Measurements from ENCODE around the gene C9orf85. TPM values are rescaled to one million over a fixed set of nuclear protein-coding genes. Genes with fewer than 3 reads are reported as not detected.

Gene C9orf85
- total and polyA plus RNA-seq, 2 of the 8 experiments (the other 6 are each of a cell fraction or from before 2014, with no cell fraction given): 6.3 to 14.5 TPM

- no peak overlapping the region for H2AFZ ChIP-seq (ENCODE audit: low read length)
- FAIRE-seq (peak; percentile 13), DNase-seq (ENCODE audit: low read depth in 1 of 2, low spot score in 2 of 2) (no peak)
- H3K36me3 ChIP-seq (ENCODE audit: control insufficient read depth in 2 of 4, insufficient read depth in 4 of 4, low read length in 3 of 4): no peaks in the 10 kb centered on the region
- H3K79me1 ChIP-seq (ENCODE audit: low read depth, low read length): no peaks in the 10 kb centered on the region
- H4K8ac ChIP-seq (ENCODE audit: extremely low read depth, insufficient read depth, low read length): no peak overlapping the region
- no peak overlapping the region for H3K9ac ChIP-seq (replicated peaks in 1 of 4; ENCODE audit: extremely low read depth in 1 of 4, low read depth in 3 of 4, low read length in 3 of 4)
- WGBS, 2 experiments (ENCODE audit: extremely low coverage in 1 of 2, insufficient coverage in 1 of 2, insufficient read length in 1 of 2, insufficient replicate concordance in 2 of 2, low coverage in 1 of 2, low lambda C conversion rate in 2 of 2, missing lambda C conversion rate in 1 of 2): 86% methylated on average over 1 of the region's 1 CpG; no CpG with 5 or more reads in 1 of the 2 experiments
- H3K27ac ChIP-seq (ENCODE audit: low read depth, low read length): no peak overlapping the region
- no peak overlapping the region for H3K4me3 ChIP-seq (ENCODE audit: extremely low read depth in 1 of 4, insufficient read depth in 2 of 4, low read depth in 3 of 4, low read length in 4 of 4)
- no peak overlapping the region for H3K56ac ChIP-seq (replicated peaks; ENCODE audit: insufficient read length, low read depth, low read length)
- CTCF ChIA-PET (ENCODE audit: partially characterized antibody): interaction anchor here (2.1 kb wide), 1 partner anchor 8 kb away, joined by 4 read pairs; no protein-coding TSS in a partner anchor
- H3K23ac ChIP-seq (ENCODE audit: insufficient read length): no peak overlapping the region
- H3K9me3 ChIP-seq (ENCODE audit: insufficient read depth in 2 of 2, low read depth in 1 of 2, low read length in 1 of 2): no peaks in the 10 kb centered on the region
- H4K91ac ChIP-seq (replicated peaks; ENCODE audit: insufficient read length, low read length): no peak overlapping the region
- H2AK5ac ChIP-seq (ENCODE audit: low read depth, low read length): no peak overlapping the region; the same call in 1 of the 2 replicates
- H3K14ac ChIP-seq (ENCODE audit: insufficient read length): no peak overlapping the region
- H2BK12ac ChIP-seq (ENCODE audit: low read depth, low read length): peak overlapping the region; percentile 27; the same call in 1 of the 2 replicates
- peak overlapping the region; percentile 26 for H2BK120ac ChIP-seq (replicated peaks; ENCODE audit: low read depth, low read length)
- H3K4me1 ChIP-seq (replicated peaks in 1 of 4; ENCODE audit: control insufficient read depth in 3 of 4, insufficient read depth in 4 of 4, low read length in 3 of 4): peaks cover 0 to 13% (median 6%) of the 10 kb centered on the region in 4 experiments; a peak in 4 of 7 replicates
- H3K4me2 ChIP-seq (ENCODE audit: insufficient read depth in 1 of 2, low read depth in 2 of 2, low read length in 2 of 2): no peak overlapping the region
- no peak overlapping the region for H3K4ac ChIP-seq (replicated peaks; ENCODE audit: insufficient read length, low read depth, low read length)
- no peak overlapping the region for H2BK15ac ChIP-seq (ENCODE audit: low read length)
- no peak overlapping the region for H3K18ac ChIP-seq (ENCODE audit: extremely low read depth, low read length)
- no peaks in the 10 kb centered on the region for H3K23me2 ChIP-seq (ENCODE audit: low read depth, low read length)
- no peak overlapping the region for H2BK20ac ChIP-seq (ENCODE audit: low read length)
- no peaks in the 10 kb centered on the region for H3K27me3 ChIP-seq (replicated peaks in 1 of 4; ENCODE audit: control insufficient read depth in 3 of 4, extremely low read depth in 1 of 4, insufficient read depth in 3 of 4, low read length in 3 of 4)
- H4K20me1 ChIP-seq (replicated peaks in 1 of 2; ENCODE audit: control insufficient read depth in 1 of 2, insufficient read depth in 2 of 2, low read length in 2 of 2): no peaks in the 10 kb centered on the region
- H3K79me2 ChIP-seq (ENCODE audit: control insufficient read depth in 1 of 2, insufficient read depth in 2 of 2, low read length in 2 of 2): no peaks in the 10 kb centered on the region
- TF ChIP-seq, protein P1, sequence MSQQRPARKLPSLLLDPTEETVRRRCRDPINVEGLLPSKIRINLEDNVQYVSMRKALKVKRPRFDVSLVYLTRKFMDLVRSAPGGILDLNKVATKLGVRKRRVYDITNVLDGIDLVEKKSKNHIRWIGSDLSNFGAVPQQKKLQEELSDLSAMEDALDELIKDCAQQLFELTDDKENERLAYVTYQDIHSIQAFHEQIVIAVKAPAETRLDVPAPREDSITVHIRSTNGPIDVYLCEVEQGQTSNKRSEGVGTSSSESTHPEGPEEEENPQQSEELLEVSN (IDR thresholded peaks at IDR 0.05): no peak
- TF ChIP-seq CTBP2 (IDR thresholded peaks at IDR 0.05; ENCODE audit: borderline replicate concordance, insufficient read depth, insufficient read length, low read length) (no peak), SRF (IDR thresholded peaks at IDR 0.05; ENCODE audit: low read depth, low read length) (no peak), EGR1 (IDR thresholded peaks at IDR 0.05; ENCODE audit: borderline replicate concordance, low read depth, low read length) (no peak), BCL11A (IDR thresholded peaks at IDR 0.05; ENCODE audit: low read depth in 2 of 2, low read length in 2 of 2) (no peak)
- H2BK5ac ChIP-seq (ENCODE audit: low read depth, low read length): no peak overlapping the region
- peak overlapping the region; percentile 29 for H4K5ac ChIP-seq (ENCODE audit: insufficient read length, low read depth, low read length)
- POLR2A ChIA-PET (ENCODE audit: partially characterized antibody): interaction anchor here (2.4 kb wide), 1 partner anchor 44 kb away, joined by 6 read pairs; the partner anchor contains the start of genes ABHD17B and C9orf85
These were observed 44.0 kb downstream of the C9orf85 start for GRCh38 chr9:71955300-71955915.
